ENCODE results near the gene MRM3.
"Not testable (repeated sequence)": the region's sequence is repeated elsewhere in the genome, so short reads cannot be mapped to it uniquely, and the experiment has no call there.

Gene MRM3, protein sequence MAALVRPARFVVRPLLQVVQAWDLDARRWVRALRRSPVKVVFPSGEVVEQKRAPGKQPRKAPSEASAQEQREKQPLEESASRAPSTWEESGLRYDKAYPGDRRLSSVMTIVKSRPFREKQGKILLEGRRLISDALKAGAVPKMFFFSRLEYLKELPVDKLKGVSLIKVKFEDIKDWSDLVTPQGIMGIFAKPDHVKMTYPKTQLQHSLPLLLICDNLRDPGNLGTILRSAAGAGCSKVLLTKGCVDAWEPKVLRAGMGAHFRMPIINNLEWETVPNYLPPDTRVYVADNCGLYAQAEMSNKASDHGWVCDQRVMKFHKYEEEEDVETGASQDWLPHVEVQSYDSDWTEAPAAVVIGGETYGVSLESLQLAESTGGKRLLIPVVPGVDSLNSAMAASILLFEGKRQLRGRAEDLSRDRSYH

DNA sequence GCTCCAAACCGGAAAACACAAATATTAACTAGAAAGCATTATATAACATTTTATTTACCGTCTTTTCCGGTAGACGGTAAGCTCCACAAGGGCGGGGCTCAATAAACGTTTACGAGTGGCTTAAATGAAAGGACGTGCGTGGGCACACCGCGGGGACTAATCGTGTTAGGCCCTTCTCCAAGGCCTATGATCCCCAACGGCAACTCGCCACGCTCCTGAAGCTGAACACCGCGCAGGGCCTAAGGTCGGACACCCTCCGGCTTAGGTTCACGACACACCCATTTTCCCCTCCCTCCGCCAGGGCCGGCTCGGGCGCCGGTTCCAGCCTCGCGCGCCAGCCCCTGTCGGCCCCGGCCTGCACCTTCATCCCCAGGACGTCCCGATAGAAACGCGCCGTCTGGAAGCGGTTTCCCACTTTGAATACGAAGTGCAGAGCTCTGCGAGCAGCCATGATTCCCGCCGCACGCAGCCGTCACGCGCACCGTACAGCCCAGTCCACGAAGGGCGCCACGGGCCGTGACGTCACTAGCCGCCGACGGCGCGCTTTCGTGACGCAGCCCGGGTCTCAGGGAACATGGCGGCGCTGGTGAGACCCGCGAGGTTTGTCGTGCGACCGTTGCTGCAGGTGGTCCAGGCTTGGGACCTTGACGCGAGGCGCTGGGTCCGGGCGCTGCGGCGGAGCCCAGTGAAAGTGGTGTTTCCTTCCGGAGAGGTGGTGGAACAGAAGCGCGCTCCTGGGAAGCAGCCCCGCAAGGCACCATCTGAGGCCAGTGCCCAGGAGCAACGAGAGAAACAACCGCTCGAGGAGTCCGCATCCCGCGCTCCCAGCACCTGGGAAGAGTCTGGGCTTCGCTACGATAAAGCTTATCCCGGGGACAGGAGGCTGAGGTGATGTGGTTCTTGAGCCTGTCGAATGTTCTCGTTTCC, at the start of gene MRM3, which contains the start of gene GLOD4:
Gene MRM3, plus strand, starts transcription at position 549 of the 927 bp plus-strand sequence. Its CDS starts 26 bp downstream, at position 575.
Gene GLOD4, minus strand, starts transcription at position 476 of the 927 bp plus-strand sequence. Its CDS starts 25 bp downstream, at position 451.
- peak; percentile 94 for DNase-seq

DNA sequence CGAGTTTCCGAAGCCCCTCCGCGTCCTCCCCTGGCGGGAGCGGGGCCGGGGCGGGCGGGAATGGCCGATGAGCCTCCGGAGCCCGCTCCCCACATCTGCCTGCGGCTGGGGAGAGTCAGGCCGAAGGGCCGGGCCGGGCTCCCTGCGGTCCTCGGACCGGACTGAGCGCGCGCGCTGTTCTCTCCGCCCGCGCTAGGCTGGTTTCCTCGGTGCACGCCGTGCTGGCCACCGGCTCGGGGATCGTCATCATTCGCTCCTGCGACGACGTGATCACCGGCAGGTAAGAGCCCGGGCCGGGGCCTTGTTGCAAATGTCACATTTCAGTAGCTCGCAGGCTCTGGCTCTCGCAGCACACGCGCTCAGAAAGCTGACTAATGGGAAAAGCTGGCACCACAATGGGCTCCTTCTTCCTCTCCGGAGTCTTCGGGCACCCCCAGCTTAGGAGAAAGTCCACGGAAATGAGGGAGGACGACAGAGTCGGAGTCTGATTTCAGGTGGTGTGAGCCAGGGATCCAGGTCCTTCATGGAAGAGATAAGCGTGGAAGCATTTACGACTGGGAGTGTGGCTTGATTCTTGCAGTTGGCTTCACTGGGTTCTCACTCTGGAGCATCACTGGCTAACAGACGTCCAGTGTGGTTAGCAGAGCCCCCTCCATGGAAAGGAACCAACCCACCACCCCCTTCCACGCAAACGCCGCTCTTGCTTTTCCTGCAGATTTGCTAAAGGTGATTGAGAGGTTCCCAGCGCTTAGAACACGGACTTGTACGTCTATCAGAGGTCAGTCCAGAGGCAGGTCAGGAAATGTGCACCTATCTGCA, 49.0 kb upstream of the MRM3 start:
- no peak for DNase-seq

DNA sequence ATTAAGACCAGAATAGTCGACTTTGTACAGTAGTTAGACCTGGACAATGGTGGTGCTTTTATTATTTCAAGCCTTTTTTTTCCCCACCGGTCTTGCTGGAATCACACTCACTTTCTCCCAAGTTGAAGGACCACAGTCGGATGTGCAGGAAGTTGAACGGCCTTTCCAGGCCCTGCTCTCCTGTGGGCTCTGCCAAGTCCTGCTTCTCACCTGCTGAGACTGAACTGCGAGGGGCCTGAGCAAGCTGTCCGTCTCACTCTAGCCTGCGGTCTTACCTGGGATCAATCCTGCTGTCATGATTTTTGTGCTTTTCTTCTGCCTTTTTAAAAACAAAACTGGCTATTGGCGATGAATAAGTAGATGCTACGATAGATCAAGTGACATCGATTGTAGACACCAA, 48.4 kb upstream of the MRM3 start:
- DNase-seq, result no peak

DNA sequence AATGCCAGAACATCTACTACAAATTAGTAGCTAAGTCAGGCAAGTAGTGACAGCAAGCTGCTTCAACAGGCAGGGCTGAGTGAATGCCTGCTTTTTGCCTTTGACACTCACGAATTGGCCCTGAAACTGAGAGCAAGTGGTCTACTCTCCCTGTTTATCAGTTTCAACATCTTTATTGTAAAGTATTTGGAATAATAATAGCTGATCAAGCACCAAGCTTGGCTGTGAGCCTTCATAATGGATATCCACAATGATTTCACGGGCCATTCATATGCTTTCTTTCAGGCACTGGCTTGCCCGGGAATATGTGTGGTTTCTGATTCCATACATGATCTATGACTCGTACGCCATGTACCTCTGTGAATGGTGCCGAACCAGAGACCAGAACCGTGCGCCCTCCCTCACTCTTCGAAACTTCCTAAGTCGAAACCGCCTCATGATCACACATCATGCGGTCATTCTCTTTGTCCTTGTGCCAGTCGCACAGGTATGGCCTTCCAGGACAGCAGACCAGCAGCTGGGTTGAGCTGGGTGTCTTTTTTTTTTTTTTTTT, 44.5 kb upstream of the MRM3 start:
- DNase-seq, result no peak

DNA sequence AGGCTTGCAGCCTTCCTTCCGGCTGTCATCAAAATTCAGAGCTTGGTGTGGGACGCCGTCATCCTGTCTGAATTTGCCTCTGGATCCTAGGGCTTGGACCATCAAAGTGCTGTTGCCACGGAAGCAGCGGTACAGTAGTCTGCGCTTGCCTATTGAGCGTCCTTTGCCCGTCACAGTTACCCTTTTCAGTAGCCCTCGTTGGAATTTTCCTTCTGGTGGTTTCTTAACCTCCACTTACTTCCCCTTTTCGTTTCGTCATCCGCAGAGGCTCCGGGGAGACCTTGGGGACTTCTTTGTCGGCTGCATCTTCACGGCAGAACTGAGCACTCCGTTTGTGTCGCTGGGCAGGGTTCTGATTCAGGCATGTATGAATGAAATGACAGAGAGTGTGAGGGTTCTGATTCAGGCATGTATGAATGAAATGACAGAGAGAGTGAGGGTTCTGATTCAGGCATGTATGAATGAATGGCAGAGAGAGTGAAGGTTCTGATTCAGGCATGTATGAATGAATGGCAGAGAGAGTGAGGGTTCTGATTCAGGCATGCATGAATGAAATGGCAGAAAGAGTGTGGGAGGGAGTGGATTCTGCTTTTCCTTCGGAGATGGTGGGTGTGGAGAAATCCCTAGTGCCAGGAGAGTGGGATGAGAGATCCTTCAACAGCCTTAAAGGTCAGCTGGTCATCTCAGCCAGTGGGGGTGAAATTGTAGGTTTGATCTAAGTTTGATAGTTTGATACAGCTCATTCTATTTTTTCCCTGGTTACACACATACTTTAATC, 41.7 kb upstream of the MRM3 start:
- no peak for DNase-seq

DNA sequence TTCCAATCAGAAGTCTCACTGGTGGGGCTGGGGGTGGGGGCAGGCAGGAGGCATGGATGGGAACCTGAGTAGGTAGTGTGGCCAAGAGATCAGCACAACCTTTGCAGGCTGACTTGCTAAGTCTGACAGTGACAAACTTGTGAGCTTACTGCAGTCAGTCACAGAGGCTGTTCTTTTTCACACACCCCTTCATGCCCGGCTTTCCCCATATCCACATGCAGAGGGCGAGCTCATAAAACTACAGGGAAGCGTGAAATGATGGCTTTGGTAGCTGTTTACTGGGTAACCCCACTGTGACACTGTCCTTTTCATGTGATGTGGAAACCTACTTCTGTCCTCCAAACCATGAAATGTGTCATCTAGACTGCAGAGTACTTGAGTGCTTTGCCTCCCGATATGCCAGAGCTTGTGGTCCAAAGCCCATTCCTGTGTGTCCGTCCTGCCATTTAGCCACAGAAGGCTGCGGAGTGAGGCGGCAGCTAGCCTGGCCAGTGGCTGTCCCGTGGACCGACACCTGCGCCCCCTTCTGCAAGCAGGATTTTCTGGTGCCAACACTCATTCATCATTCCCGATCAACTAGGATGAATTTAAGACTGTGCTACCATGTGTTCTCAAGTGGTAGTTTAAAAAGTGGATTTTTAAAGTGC, 39.9 kb upstream of the MRM3 start:
- no peak for DNase-seq

DNA sequence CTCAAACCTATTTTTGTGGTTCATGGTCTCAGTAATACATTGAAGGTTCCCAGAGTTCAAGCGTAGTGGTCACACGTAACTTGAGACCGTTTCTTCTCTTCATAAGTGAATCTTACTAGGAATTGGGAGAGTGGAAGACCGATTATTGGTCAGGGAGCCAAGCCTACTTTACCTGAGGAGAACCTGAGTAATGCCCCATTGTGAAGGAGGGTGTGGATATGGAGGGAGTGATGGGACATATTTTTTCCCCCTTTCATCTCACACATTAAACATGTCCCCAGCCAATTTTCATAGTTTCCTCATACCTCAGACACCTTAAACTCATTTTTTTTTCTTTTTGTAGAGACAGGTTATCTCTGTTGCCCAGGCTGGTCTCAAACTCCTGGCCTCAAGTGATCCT, 39.0 kb upstream of the MRM3 start:
- no peak for DNase-seq

DNA sequence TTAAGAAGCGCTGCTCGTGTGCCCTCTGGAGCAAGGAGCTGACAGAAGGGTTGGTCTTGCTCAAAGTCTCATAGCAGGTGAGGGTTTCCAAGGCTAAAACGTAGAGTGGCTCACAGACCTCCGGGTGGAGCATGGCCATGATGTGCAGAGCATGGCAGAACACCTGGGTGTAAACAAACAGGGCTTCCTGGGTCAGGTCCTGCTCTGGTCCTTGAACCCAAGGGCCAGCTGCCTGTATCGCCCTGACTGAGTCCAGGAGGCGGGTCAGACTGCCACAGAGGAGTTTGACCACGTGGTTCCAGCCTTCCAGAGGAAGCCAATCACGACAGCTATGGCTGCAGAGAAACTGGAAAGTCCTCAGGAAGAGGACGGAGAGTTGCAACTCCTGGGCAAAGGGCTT, 37.2 kb upstream of the MRM3 start:
- no peak for DNase-seq

DNA sequence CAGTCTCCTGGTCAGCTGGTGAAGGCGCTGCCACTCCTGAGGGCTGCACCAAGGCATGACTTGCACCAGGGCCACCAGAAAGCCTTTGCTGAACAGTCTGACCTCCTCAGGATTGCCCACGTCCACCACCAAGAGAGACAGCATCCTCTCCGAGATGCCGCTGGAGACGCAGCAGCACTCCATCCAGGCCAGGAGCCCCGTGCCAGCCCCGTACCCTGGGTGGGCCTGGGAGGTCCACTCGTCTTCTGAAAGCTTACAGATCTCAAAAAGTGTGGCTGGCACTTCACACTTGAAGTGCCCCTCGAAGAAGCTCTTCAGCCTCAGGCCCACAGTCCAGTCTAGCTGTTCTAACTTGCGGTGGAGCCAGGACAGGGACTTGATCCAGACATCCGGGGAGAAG, 36.7 kb upstream of the MRM3 start:
- no peak for DNase-seq

DNA sequence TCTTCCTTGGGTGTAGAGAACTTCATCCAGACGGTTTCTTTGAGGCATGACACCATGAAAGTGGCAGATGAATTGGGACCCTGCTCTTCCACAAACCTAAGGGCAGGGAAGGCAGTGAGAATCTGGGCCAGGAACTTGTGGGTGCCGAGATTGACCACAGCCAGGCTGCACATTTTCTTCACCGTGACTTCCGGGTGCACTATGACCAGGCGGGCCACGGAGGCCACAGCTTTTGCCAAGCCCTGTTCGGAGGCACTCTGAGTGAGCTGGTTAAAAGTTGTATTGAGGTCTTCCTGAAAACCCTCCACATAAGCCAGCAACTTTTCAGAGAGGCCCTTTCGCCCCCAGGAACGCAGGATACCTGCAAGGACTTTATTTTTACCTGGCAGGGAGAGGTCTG, 36.0 kb upstream of the MRM3 start:
- no peak for DNase-seq

DNA sequence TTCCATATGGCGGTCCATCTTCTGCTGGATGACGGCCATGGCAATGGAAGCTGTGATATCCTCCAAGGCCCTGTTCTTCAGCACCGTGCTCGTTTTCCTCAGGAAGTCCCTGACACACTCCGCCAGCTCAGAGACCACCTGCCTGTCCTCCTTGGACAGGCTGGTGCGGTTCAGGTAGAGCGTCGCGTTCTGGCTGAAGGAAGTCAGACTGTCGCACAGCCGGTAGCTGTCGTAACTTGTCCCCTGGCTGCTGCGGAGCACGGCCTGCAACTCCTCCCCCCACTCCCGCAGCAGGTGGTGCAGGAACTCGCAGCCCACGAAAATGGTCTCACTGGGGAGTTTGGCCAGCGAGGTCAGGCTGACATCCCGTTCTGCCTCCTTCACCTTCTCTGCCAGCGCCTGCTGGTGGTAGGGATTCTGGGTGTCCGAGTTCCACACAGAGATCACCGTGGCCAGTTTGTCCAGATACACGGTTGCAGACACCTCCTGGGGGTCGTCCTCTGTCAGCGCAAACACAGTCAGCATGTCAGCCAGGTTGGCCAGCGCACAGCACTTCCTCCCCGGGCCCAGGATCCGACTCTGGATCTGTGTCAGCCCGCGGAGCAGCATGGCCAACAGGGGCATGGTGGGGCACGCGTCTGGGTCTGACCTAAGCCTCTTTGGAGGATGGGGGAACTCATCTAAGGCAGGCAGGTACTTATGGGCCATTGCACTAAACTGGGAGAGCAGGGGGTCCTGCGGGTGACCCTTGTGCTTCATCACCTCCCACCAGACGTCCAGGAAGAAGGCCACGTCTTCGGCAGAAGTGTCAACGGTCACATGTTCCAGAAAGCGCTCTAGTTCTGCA, 35.1 kb upstream of the MRM3 start:
- DNase-seq, result no peak

DNA sequence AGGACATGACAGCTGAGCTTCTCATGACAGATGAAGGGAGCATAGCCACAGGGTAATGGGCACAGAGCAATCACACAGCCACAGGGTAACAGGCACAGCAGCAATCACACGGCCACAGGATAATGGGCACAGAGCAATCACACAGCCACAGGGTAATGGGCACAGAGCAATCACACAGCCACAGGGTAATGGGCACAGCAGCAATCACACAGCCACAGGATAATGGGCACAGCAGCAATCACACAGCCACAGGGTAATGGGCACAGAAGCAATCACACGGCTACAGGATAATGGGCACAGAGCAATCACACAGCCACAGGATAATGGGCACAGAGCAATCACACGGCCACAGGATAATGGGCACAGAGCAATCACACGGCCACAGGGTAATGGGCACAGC, 33.5 kb upstream of the MRM3 start:
- not testable (repeated sequence) for DNase-seq

DNA sequence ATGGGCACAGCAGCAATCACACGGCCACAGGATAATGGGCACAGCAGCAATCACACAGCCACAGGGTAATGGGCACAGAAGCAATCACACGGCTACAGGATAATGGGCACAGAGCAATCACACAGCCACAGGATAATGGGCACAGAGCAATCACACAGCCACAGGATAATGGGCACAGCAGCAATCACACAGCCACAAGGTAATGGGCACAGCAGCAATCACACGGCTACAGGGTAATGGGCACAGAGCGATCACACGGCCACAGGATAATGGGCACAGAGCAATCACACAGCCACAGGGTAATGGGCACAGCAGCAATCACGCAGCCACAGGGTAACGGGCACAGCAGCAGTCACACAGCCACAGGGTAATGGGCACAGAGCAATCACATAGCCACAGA, 32.8 kb upstream of the MRM3 start:
- not testable (repeated sequence) for DNase-seq

DNA sequence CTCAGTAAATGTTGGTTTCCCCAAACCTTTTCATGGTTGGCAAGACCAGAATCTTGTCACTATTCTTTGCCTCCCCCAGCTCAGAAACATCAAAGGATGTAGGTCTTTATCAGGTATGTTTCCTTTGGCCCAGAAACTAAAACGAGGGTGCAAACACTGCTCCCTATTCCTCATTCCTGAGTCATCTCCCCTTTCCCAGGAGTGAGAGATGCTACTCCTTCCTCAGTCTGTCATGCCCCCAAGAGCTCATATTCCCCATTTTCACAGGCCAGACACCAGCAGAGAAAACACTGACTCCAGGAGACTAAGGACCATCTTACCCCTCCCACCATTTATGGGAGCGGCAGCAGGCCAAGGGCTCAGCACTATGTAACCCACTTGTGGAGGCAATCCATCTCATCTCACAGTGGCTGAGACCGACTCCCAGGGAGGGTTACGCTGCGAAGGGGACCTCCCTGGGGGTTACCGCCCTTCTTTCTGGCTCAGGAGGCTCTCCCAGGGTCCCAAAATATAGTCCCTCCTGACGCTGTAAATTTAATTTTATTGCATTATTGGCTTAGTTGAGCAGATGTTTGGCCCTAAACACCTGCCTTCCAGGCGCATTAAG, 31.6 kb upstream of the MRM3 start:
- no peak for DNase-seq

DNA sequence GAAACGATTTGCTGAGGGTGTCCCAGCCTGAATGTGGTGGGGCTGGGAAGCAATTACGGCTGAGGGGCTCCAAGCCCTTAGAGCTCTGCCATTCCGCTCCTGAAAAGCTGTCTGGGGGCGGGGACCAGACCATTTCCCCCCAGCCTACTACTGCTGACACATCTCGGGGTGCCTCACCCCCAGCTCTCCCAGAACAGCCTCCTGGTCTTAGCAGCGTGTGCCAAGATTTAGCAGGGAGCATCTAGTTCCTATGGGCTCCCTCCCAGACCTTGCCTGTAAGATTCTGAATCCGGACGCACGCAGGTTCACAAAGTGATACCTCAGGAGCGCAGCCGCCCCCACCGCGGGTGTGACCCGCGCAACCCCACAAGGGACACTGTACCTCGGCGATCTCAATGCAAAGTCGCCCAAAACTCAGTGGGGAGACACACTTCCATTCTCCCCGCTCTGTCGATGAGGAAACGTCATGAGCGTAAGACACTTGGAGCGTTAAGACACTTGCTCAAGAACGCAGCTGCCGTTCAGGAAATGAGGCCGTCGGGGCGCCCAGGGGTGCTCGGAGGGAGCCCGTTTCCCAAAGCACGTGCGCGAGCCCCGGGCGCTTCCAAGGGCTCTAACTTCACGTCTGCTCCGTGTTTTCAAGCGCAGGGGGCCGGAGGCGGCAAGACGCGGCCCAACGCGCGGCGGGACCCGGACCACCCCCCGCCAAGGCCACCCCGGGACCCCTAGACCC, 30.7 kb upstream of the MRM3 start:
- DNase-seq, result peak; percentile 31

DNA sequence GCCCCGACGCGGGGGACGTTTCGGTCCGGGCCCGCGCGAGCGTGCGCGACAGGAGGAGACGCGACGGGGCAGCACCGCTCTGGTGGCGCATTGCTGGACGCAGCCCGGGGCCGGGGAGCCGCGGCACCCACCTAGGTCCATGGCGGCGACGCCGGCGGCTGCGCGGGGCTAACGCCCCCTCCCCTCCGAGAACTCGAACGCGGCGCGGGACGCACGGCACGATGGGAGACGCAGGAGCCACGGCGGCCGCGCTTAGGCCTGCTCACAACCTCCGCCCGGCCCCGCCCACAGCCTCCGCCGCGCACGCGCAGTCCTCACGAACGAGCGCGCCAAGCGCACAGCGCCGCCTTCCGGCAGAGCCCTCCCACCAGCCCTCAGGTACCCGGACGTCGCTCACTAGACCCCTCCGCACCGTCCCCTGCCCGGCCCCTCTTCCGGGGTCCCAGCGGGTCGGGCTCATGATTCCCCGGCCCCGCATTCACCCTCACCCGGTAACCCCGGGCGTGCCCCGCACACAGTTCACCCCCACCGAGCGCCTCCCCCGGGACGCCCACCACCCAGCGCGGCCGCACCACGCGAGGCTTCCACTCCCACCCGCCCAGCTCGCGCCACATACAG, 30.0 kb upstream of the MRM3 start, which contains the start of gene GEMIN4:
Gene GEMIN4, minus strand, starts transcription at position 263 of the 618 bp plus-strand sequence. Its CDS starts 122 bp downstream, at position 141.
- DNase-seq, result peak; percentile 98

DNA sequence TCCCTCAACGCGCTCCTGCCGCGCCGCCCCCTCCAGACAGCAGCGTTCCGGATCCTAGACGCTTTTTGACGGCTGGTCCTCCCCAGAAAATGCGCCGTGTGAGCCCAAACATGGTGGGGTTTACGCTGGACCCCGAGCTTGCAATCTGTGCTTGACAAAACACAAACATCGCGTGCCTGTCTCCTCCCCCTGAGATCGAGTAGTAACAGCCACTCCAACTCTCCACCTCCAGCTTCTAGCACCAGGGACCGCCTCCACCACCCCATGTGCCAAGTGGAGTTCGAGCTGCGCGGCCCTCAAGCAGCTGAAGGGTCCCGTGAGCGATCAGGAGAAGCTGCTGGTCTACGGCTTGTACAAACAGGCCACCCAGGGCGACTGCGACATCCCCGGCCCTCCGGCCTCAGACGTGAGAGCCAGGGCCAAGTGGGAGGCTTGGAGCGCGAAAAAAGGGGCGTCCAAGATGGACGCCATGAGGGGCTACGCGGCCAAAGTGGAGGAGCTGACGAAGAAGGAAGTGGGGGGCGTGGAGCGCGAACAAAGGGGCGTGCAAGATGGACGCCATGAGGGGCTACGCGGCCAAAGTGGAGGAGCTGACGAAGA, 29.4 kb upstream of the MRM3 start:
- DNase-seq, result peak; percentile 10

DNA sequence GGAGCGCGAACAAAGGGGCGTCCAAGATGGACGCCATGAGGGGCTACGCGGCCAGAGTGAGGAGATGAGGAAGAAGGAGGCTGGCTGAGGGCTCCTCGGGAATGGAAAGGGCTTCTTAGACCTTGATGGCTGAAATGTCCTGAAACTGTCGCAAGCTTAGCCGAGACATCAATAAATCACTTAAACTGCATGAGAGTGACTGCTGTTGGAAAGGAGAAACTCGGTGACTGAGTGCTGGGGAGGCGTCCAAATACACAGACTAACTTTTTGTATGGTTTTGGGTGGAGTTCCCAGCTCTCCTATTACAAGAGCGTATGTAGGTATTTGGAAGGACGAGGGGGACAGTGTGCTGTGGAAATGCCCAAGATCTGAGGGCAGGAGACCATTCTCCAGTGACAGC, 28.7 kb upstream of the MRM3 start:
- DNase-seq, result no peak
